Neural progenitor cell (in vitro differentiated cells): ENCODE measurements around the gene CYB5R3. TPM values are rescaled to one million over a fixed set of nuclear protein-coding genes. Genes with fewer than 3 reads are reported as not detected.

Source experiments
- DNase-seq: peaks from one replicate; pipeline ENCODE4 v3.0.0-alpha.2; 2016; ENCODE audit warnings: low spot score
- H2AFZ ChIP-seq: fragments of 200-600 bp; sonication (generic); replicated peaks from 2 replicates; pipeline ENCODE4 v1.6.1; 2016; ENCODE audit warnings: antibody characterized with exemption
- H3F3A ChIP-seq: fragments of 200-600 bp; sonication (generic); 2 replicates; pipeline ENCODE4 v1.6.1; 2016; ENCODE audit warnings: antibody characterized with exemption, low read depth
- H3K27ac ChIP-seq: fragments of 200-600 bp; sonication (generic); 2 replicates; pipeline ENCODE4 v1.5.1; 2016; ENCODE audit warnings: mild to moderate bottlenecking
- H3K27me3 ChIP-seq: fragments of 200-600 bp; sonication (generic); 2 replicates; pipeline ENCODE4 v1.6.1; 2016; ENCODE audit warnings: mild to moderate bottlenecking, moderate library complexity
- H3K36me3 ChIP-seq: fragments of 200-600 bp; sonication (generic); 2 replicates; pipeline ENCODE4 v1.5.1; 2016
- H3K4me1 ChIP-seq: fragments of 200-600 bp; sonication (generic); 2 replicates; pipeline ENCODE4 v1.6.1; 2016; ENCODE audit warnings: mixed run types
- H3K4me2 ChIP-seq: fragments of 200-600 bp; sonication (generic); 2 replicates; pipeline ENCODE4 v1.6.1; 2016
- H3K4me3 ChIP-seq: fragments of 200-600 bp; sonication (generic); 2 replicates; pipeline ENCODE4 v1.5.1; 2016
- H3K79me2 ChIP-seq: fragments of 200-600 bp; sonication (generic); 2 replicates; pipeline ENCODE4 v1.6.1; 2016; ENCODE audit warnings: low read depth
- H3K9ac ChIP-seq: fragments of 200-600 bp; sonication (generic); 2 replicates; pipeline ENCODE4 v1.6.1; 2016
- H3K9me3 ChIP-seq: fragments of 200-600 bp; sonication (generic); 2 replicates; pipeline ENCODE4 v1.5.1; 2016; ENCODE audit warnings: low read depth
- H4K20me1 ChIP-seq: fragments of 200-600 bp; sonication (generic); 2 replicates; pipeline ENCODE4 v1.6.1; 2016; ENCODE audit warnings: low read depth
- H3K27ac Mint-ChIP-seq: 3 replicates; pipeline ENCODE4 v1.8.0; 2021; ENCODE audit warnings: mixed read lengths
- H3K27me3 Mint-ChIP-seq: 2 replicates; pipeline ENCODE4 v1.8.0; 2022; ENCODE audit warnings: low read depth, mild to moderate bottlenecking, inconsistent platforms, moderate library complexity, mixed read lengths; ENCODE audit not compliant: insufficient read depth
- H3K36me3 Mint-ChIP-seq: 3 replicates; pipeline ENCODE4 v1.8.0; 2021; ENCODE audit warnings: mixed read lengths
- H3K4me1 Mint-ChIP-seq: 3 replicates; pipeline ENCODE4 v1.8.0; 2021; ENCODE audit warnings: mixed read lengths
- H3K4me3 Mint-ChIP-seq: 3 replicates; pipeline ENCODE4 v1.8.0; 2021; ENCODE audit warnings: mild to moderate bottlenecking, moderate library complexity, mixed read lengths
- H3K9me3 Mint-ChIP-seq: 3 replicates; pipeline ENCODE4 v1.8.0; 2020; ENCODE audit warnings: mixed read lengths
- CTCF ChIP-seq: fragments of 200-600 bp; sonication (generic); IDR thresholded peaks from 2 replicates; pipeline ENCODE4 v1.5.1; 2017; ENCODE audit warnings: antibody characterized with exemption, mild to moderate bottlenecking
- EZH2 ChIP-seq: fragments of 200-600 bp; sonication (generic); IDR thresholded peaks from 2 replicates; pipeline ENCODE4 v1.6.1; 2017; ENCODE audit warnings: antibody characterized with exemption, mild to moderate bottlenecking, moderate library complexity
- EZH2phosphoT487 ChIP-seq: fragments of 200-600 bp; sonication (generic); IDR thresholded peaks from 2 replicates; pipeline ENCODE4 v1.6.1; 2017; ENCODE audit warnings: antibody characterized with exemption
- total RNA-seq: library from RNA; depleted of rRNA; stranded (reverse); fragments of >200 nt; gene quantifications from 2 replicates; pipeline ENCODE4 v1.2.3, GENCODE V29; 2015; ENCODE audit warnings: low replicate concordance

CYB5R3 gene
- total RNA-seq, 1 donor from 2014 or later, result 21.6 TPM

GRCh38 chr22:42641801-42642413 lies 7.3 kb downstream of the CYB5R3 start:
- Histone ChIP-seq H3K27ac (no peak overlapping the region), H3K4me3 (no peak overlapping the region)
- H3K27ac Mint-ChIP-seq, result no peak overlapping the region

GRCh38 chr22:42639541-42640241 lies 9.5 kb downstream of the CYB5R3 start:
- peaks cover 20% of the 10 kb centered on the region for H4K20me1 ChIP-seq
- H3K27me3 Mint-ChIP-seq, result peaks cover 3% of the 10 kb centered on the region
- peaks cover 3% of the 10 kb centered on the region for H3K4me1 Mint-ChIP-seq
- no peak for DNase-seq
- H3K9me3 Mint-ChIP-seq, result no peaks in the 10 kb centered on the region
- no peak overlapping the region for H3K4me3 ChIP-seq
- no peak overlapping the region for H2AFZ ChIP-seq
- no peak for TF ChIP-seq EZH2
- H3K9me3 ChIP-seq, result no peaks in the 10 kb centered on the region
- H3K36me3 ChIP-seq, result no peaks in the 10 kb centered on the region
- no peaks in the 10 kb centered on the region for H3K27me3 ChIP-seq
- no peaks in the 10 kb centered on the region for H3F3A ChIP-seq
- no peak overlapping the region for H3K27ac ChIP-seq
- H3K79me2 ChIP-seq, result peaks cover 50% of the 10 kb centered on the region
- no peak overlapping the region for H3K4me2 ChIP-seq
- no peak overlapping the region for H3K4me3 Mint-ChIP-seq
- no peak overlapping the region for H3K27ac Mint-ChIP-seq
- H3K9ac ChIP-seq, result no peak overlapping the region
- peaks cover 6% of the 10 kb centered on the region for H3K36me3 Mint-ChIP-seq
- peaks cover 10% of the 10 kb centered on the region for H3K4me1 ChIP-seq

More at GRCh38 chr22:42641801-42642413, 7.3 kb downstream of the CYB5R3 start:
- Mint-ChIP-seq H3K4me1 (peaks cover 9% of the 10 kb centered on the region), H3K4me3 (no peak overlapping the region), H3K9me3 (no peaks in the 10 kb centered on the region), H3K36me3 (peaks cover 3% of the 10 kb centered on the region), H3K27me3 (peaks cover 3% of the 10 kb centered on the region)
- peaks cover 69% of the 10 kb centered on the region for H3K79me2 ChIP-seq
- peaks cover 10% of the 10 kb centered on the region for H3K4me1 ChIP-seq
- no peak overlapping the region for H3K9ac ChIP-seq
- no peak overlapping the region for H2AFZ ChIP-seq
- H3K9me3 ChIP-seq, result no peaks in the 10 kb centered on the region
- H4K20me1 ChIP-seq, result peaks cover 41% of the 10 kb centered on the region
- no peak for TF ChIP-seq EZH2phosphoT487
- TF ChIP-seq CTCF, result no peak
- H3F3A ChIP-seq, result no peaks in the 10 kb centered on the region
- H3K27me3 ChIP-seq, result no peaks in the 10 kb centered on the region
- no peak overlapping the region for H3K4me2 ChIP-seq
- no peaks in the 10 kb centered on the region for H3K36me3 ChIP-seq
- DNase-seq, result no peak

GRCh38 chr22:42637555-42637954 lies 11.6 kb downstream of the CYB5R3 start:
- Histone ChIP-seq H3K27ac (no peak overlapping the region), H3K9ac (no peak overlapping the region), H3K4me2 (no peak overlapping the region), H3K27me3 (no peaks in the 10 kb centered on the region), H3K4me3 (no peak overlapping the region), H2AFZ (no peak overlapping the region), H3K4me1 (no peaks in the 10 kb centered on the region), H3K79me2 (peaks cover 30% of the 10 kb centered on the region), H3F3A (no peaks in the 10 kb centered on the region), H3K36me3 (no peaks in the 10 kb centered on the region), H4K20me1 (peaks cover under 1% of the 10 kb centered on the region), H3K9me3 (no peaks in the 10 kb centered on the region)
- H3K9me3 Mint-ChIP-seq, result no peaks in the 10 kb centered on the region
- H3K4me1 Mint-ChIP-seq, result no peaks in the 10 kb centered on the region
- peaks cover 3% of the 10 kb centered on the region for H3K27me3 Mint-ChIP-seq
- H3K4me3 Mint-ChIP-seq, result no peak overlapping the region
- no peak overlapping the region for H3K27ac Mint-ChIP-seq
- peaks cover 6% of the 10 kb centered on the region for H3K36me3 Mint-ChIP-seq
- DNase-seq, result no peak
- TF ChIP-seq EZH2phosphoT487 (no peak), EZH2 (no peak), CTCF (no peak)

- H3K9me3 Mint-ChIP-seq, result no peaks in the 10 kb centered on the region
- Histone ChIP-seq H3K27ac (no peak overlapping the region), H3K9me3 (no peaks in the 10 kb centered on the region), H3K27me3 (no peaks in the 10 kb centered on the region), H4K20me1 (peaks cover 6% of the 10 kb centered on the region), H3K9ac (no peak overlapping the region), H2AFZ (no peak overlapping the region), H3K4me3 (no peak overlapping the region), H3K36me3 (no peaks in the 10 kb centered on the region), H3K4me2 (no peak overlapping the region), H3K4me1 (no peaks in the 10 kb centered on the region), H3F3A (no peaks in the 10 kb centered on the region), H3K79me2 (peaks cover 20% of the 10 kb centered on the region)
- no peak for DNase-seq
- no peak overlapping the region for H3K4me3 Mint-ChIP-seq
- no peak overlapping the region for H3K27ac Mint-ChIP-seq
- peaks cover 6% of the 10 kb centered on the region for H3K36me3 Mint-ChIP-seq
- H3K27me3 Mint-ChIP-seq, result peaks cover 3% of the 10 kb centered on the region
- TF ChIP-seq EZH2phosphoT487 (no peak), EZH2 (no peak), CTCF (no peak)
- no peaks in the 10 kb centered on the region for H3K4me1 Mint-ChIP-seq
Observed at GRCh38 chr22:42636506-42636905, 12.7 kb downstream of the CYB5R3 start.
